DOHH2 (cell line): Measurements from ENCODE around the gene GGA1.
"Not testable (repeated sequence)": the region's sequence is repeated elsewhere in the genome, so short reads cannot be mapped to it uniquely, and the experiment has no call there.

ENCODE experiments used
- H3F3A ChIP-seq: fragments of 200-600 bp; sonication (generic), shearing (Covaris generic); 2 replicates; pipeline ENCODE4 v1.6.0; 2016; ENCODE audit warnings: antibody characterized with exemption, mild to moderate bottlenecking; ENCODE audit not compliant: control insufficient read depth, insufficient read depth
- H3K27ac ChIP-seq: fragments of 200-600 bp; sonication (generic); 2 replicates; pipeline ENCODE4 v1.5.1; 2014; ENCODE audit warnings: low read depth, mild to moderate bottlenecking, low read length, moderate library complexity
- H3K27me3 ChIP-seq: fragments of 200-600 bp; sonication (generic); 2 replicates; pipeline ENCODE4 v1.6.1; 2014; ENCODE audit warnings: mild to moderate bottlenecking, low read length, mixed read lengths; ENCODE audit not compliant: control insufficient read depth
- H3K36me3 ChIP-seq: fragments of 200-600 bp; sonication (generic); 2 replicates; pipeline ENCODE4 v1.6.1; 2014; ENCODE audit warnings: mild to moderate bottlenecking, low read length, moderate library complexity, mixed read lengths; ENCODE audit not compliant: control insufficient read depth
- H3K4me1 ChIP-seq: fragments of 200-600 bp; sonication (generic); 2 replicates; pipeline ENCODE4 v1.6.1; 2014; ENCODE audit warnings: mild to moderate bottlenecking, low read length, mixed read lengths; ENCODE audit not compliant: control insufficient read depth
- H3K4me2 ChIP-seq: fragments of 200-600 bp; sonication (generic); 2 replicates; pipeline ENCODE4 v1.6.0; 2014; ENCODE audit warnings: mild to moderate bottlenecking, low read length, moderate library complexity
- H3K4me3 ChIP-seq: fragments of 200-600 bp; sonication (generic); 2 replicates; pipeline ENCODE4 v1.5.1; 2014; ENCODE audit warnings: mild to moderate bottlenecking, low read length, mixed read lengths
- H3K79me2 ChIP-seq: fragments of 200-600 bp; sonication (generic); 2 replicates; pipeline ENCODE4 v1.6.1; 2014; ENCODE audit warnings: mild to moderate bottlenecking, low read length, mixed read lengths; ENCODE audit not compliant: control insufficient read depth
- H3K9me2 ChIP-seq: fragments of 200-600 bp; sonication (generic); replicated peaks from 2 replicates; pipeline ENCODE4 v1.6.1; 2014; ENCODE audit warnings: mild to moderate bottlenecking, low read length, mixed read lengths; ENCODE audit not compliant: control insufficient read depth
- H3K9me3 ChIP-seq: fragments of 200-600 bp; sonication (generic); 2 replicates; pipeline ENCODE4 v1.6.1; 2014; ENCODE audit warnings: antibody characterized with exemption, low read length, mixed read lengths; ENCODE audit not compliant: control insufficient read depth, insufficient read depth
- H4K20me1 ChIP-seq: fragments of 200-600 bp; sonication (generic); 2 replicates; pipeline ENCODE4 v1.6.0; 2014; ENCODE audit warnings: low read depth, mild to moderate bottlenecking, antibody characterized with exemption, low read length, moderate library complexity; ENCODE audit not compliant: control insufficient read depth, insufficient read depth
- EZH2phosphoT487 ChIP-seq: fragments of 200-600 bp; sonication (generic); IDR thresholded peaks from 2 replicates; pipeline ENCODE4 v1.6.1; 2017; ENCODE audit warnings: borderline replicate concordance, mild to moderate bottlenecking, antibody characterized with exemption, low read length, moderate library complexity, mixed read lengths
- TF ChIP-seq, protein P1 (sequence below): fragments of 200-600 bp; sonication (generic); IDR thresholded peaks from one replicate; pipeline ENCODE4 v1.5.1; 2014; ENCODE audit warnings: antibody characterized with exemption, mild to moderate bottlenecking, low read depth, low read length; ENCODE audit not compliant: poor library complexity, severe bottlenecking

The GGA1 gene

DNA sequence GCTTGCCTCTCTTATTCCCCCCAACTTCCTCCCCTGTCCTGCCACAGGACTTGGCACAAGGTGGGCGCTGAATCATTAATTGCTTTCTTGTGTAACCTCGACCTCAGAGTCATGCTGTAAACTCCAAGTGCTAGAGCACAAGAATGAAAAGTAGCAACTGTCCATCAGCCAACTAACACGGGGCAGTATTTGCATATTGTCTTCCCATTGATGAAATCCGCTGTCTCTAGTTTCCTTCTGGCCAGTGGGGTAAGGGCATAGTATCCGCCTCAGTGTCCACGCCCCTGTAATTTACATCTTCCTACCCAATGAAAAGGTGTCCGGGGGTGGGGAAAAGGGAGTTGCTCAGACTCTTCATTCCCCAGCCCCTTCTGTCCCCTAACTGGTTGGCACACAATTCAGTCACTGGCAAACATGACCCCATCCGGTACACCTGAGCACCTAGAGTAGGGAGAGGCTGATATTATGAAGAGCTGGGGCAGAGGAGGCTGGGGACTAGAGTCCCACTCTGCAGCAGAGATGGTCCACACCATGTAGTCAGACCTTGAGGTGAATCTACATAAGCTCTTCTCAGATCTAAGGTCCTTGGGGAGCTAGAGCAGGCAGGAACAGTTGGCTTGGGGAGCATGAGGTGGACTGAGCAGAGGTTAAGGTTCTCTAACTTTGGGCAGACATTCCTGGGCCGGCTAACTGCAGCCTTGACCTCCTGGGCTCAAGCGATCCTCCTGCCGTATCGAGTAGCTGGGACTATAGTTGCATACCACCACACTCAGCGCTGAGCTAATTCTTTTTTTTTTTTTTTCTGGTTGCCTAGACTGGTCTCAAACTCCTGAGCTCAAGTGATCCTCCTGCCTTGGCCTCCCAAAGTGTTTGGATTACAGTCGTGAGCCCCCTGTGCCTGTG lies 6.8 kb upstream of the GGA1 start:
- H4K20me1 ChIP-seq: no peaks in the 10 kb centered on the region
- H3K27ac ChIP-seq: no peak overlapping the region
- TF ChIP-seq, protein P1, sequence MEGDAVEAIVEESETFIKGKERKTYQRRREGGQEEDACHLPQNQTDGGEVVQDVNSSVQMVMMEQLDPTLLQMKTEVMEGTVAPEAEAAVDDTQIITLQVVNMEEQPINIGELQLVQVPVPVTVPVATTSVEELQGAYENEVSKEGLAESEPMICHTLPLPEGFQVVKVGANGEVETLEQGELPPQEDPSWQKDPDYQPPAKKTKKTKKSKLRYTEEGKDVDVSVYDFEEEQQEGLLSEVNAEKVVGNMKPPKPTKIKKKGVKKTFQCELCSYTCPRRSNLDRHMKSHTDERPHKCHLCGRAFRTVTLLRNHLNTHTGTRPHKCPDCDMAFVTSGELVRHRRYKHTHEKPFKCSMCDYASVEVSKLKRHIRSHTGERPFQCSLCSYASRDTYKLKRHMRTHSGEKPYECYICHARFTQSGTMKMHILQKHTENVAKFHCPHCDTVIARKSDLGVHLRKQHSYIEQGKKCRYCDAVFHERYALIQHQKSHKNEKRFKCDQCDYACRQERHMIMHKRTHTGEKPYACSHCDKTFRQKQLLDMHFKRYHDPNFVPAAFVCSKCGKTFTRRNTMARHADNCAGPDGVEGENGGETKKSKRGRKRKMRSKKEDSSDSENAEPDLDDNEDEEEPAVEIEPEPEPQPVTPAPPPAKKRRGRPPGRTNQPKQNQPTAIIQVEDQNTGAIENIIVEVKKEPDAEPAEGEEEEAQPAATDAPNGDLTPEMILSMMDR: no peak
- no peak for TF ChIP-seq EZH2phosphoT487

DNA sequence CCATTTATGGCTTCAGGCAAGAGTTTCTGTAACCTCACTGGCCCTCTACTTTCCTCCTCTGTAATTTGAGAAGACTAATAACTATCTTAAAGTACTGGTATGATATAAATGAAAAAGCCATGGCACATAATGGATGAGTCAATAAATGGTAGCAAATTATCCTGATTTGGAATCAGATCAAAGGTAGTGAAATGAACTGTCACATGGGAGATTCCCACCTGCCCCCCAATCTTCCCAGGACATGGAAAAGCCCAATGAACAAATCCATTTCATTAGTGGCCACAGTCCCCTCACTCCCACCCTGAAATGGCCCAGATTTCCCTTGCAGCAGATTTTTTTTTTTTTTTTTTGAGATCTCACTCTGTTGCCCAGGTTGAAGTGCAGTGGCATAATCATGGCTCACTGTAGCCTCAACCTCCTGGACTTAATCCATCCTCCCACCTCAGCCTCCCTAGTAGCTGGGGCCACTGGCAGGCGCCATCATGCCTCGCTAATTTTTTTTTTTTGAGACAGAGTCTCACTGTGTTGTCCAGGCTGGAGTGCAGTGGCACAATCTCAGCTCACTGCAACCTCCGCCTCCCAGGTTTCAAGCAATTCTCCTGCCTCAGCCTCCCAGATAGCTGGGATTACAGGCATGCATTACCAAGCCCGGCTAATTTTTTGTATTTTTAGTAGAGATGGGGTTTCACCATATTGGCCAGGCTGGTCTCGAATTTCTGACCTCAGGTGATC lies 5.9 kb upstream of the GGA1 start:
- not testable (repeated sequence) for H3K9me2 ChIP-seq, H3K4me3 ChIP-seq, H3K9me3 ChIP-seq, H4K20me1 ChIP-seq, H3K27ac ChIP-seq, H3K79me2 ChIP-seq, H3K4me2 ChIP-seq, H3F3A ChIP-seq, H3K36me3 ChIP-seq
- Histone ChIP-seq H3K4me1 (peaks cover 16% of the 10 kb centered on the region), H3K27me3 (peaks cover 19% of the 10 kb centered on the region)

More for the DNA sequence above, 6.8 kb upstream of the GGA1 start:
- no peaks in the 10 kb centered on the region for H3K9me3 ChIP-seq
- H3K4me3 ChIP-seq: no peak overlapping the region
- H3K36me3 ChIP-seq: no peaks in the 10 kb centered on the region
- H3K27me3 ChIP-seq: peaks cover 19% of the 10 kb centered on the region
- H3K4me2 ChIP-seq: no peak overlapping the region
- H3K79me2 ChIP-seq: no peaks in the 10 kb centered on the region
- no peaks in the 10 kb centered on the region for H3F3A ChIP-seq
- H3K9me2 ChIP-seq: no peaks in the 10 kb centered on the region
- peaks cover 8% of the 10 kb centered on the region for H3K4me1 ChIP-seq

DNA sequence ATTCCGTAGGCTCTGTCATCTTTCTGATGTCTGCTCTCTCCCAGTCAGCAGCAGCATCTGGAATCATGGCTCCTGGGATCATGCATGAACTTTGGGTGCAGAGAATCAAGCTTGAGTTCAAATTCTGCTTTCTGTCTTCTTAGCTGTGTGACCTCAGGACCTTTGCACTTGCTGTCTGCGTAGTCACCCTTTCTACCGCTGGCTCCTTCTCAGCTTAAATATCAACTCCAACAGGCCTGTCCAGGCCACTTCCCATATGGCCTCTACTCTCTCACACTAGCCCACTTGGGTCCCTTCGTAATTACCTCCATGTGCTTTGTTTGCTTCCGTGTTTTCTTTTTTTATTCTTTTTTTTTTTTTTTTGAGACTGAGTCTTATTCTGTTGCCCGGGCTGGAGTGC lies 4.6 kb upstream of the GGA1 start:
- no peaks in the 10 kb centered on the region for H3K9me3 ChIP-seq
- peaks cover 3% of the 10 kb centered on the region for H3K36me3 ChIP-seq
- H3K27ac ChIP-seq: no peak overlapping the region
- TF ChIP-seq, protein P1: no peak
- TF ChIP-seq EZH2phosphoT487: no peak
- H3K79me2 ChIP-seq: peaks cover 3% of the 10 kb centered on the region
- peaks cover 23% of the 10 kb centered on the region for H3K4me1 ChIP-seq
- no peak overlapping the region for H3K4me3 ChIP-seq
- H4K20me1 ChIP-seq: no peaks in the 10 kb centered on the region
- no peaks in the 10 kb centered on the region for H3K9me2 ChIP-seq
- peaks cover 18% of the 10 kb centered on the region for H3K27me3 ChIP-seq
- no peak overlapping the region for H3K4me2 ChIP-seq
- H3F3A ChIP-seq: peaks cover 11% of the 10 kb centered on the region

DNA sequence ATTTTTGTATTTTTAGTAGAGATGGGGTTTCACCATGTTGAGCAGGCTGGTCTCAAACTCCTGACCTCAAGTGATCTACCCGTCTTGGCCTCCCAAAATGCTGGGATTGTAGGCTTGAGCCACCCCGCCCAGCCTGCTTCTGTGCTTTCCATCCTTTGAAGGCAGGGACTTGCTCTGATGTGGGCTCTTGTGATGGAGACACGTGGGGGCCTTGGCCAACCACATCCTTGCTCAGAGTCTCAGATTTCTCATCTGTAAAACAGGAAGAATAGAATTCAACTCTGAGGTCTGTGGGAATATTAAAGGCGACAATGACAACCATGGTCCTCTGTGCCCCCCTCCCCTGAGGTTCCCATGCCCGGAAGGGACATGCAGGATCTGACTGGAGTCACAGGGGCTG lies 3.8 kb upstream of the GGA1 start:
- Histone ChIP-seq H3K9me3 (no peaks in the 10 kb centered on the region), H3K79me2 (peaks cover 11% of the 10 kb centered on the region), H3K4me3 (no peak overlapping the region), H3F3A (peaks cover 11% of the 10 kb centered on the region), H3K9me2 (no peaks in the 10 kb centered on the region), H4K20me1 (no peaks in the 10 kb centered on the region), H3K27ac (no peak overlapping the region), H3K36me3 (peaks cover 11% of the 10 kb centered on the region), H3K4me1 (peaks cover 25% of the 10 kb centered on the region), H3K4me2 (no peak overlapping the region), H3K27me3 (peaks cover 16% of the 10 kb centered on the region)
- TF ChIP-seq EZH2phosphoT487: no peak
- TF ChIP-seq, protein P1: no peak
